SU-DHL-6 (cell line): ENCODE results near the gene ANKRD17.

Experiments used
- EZH2phosphoT487 ChIP-seq: fragments of 200-600 bp; sonication (generic), shearing (Covaris generic); conservative IDR thresholded peaks from 2 replicates; pipeline ENCODE4 v1.6.1; 2018; ENCODE audit warnings: mild to moderate bottlenecking, antibody characterized with exemption, low read length, moderate library complexity, mixed read lengths
- TF ChIP-seq, protein P1 (sequence below): fragments of 200-600 bp; sonication (generic); IDR thresholded peaks from one replicate; pipeline ENCODE4 v1.5.1; 2017; ENCODE audit warnings: antibody characterized with exemption, mild to moderate bottlenecking, low read length, moderate library complexity; ENCODE audit not compliant: insufficient read depth, poor library complexity, severe bottlenecking

GRCh38 chr4:73104695-73105094 lies 153.9 kb downstream of the ANKRD17 start:
- TF ChIP-seq, protein P1, sequence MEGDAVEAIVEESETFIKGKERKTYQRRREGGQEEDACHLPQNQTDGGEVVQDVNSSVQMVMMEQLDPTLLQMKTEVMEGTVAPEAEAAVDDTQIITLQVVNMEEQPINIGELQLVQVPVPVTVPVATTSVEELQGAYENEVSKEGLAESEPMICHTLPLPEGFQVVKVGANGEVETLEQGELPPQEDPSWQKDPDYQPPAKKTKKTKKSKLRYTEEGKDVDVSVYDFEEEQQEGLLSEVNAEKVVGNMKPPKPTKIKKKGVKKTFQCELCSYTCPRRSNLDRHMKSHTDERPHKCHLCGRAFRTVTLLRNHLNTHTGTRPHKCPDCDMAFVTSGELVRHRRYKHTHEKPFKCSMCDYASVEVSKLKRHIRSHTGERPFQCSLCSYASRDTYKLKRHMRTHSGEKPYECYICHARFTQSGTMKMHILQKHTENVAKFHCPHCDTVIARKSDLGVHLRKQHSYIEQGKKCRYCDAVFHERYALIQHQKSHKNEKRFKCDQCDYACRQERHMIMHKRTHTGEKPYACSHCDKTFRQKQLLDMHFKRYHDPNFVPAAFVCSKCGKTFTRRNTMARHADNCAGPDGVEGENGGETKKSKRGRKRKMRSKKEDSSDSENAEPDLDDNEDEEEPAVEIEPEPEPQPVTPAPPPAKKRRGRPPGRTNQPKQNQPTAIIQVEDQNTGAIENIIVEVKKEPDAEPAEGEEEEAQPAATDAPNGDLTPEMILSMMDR, result no peak
- no peak for TF ChIP-seq EZH2phosphoT487
